HL-60 (cell line): Measurements from ENCODE around the gene LRRC8C.

Source experiments
- DNase-seq, 2 experiments: peaks; one replicate each; pipeline ENCODE4 v3.0.0-alpha.2; 2010 to 2020; ENCODE audit warnings: low read depth in 1 of 2, low spot score in 1 of 2
- H3K27ac ChIP-seq: fragments of 250-450 bp; sonication (Bioruptor Pico); replicated peaks from 2 replicates; pipeline ENCODE4 v1.5.1; 2020; ENCODE audit warnings: mild to moderate bottlenecking, moderate library complexity
- H3K27me3 ChIP-seq: fragments of 250-450 bp; sonication (Bioruptor Pico); 2 replicates; pipeline ENCODE4 v1.5.1; 2021; ENCODE audit warnings: mild to moderate bottlenecking, moderate library complexity; ENCODE audit not compliant: insufficient read depth, poor library complexity, severe bottlenecking
- H3K4me3 ChIP-seq: replicated peaks from 2 replicates; pipeline ENCODE4 v1.5.1; 2011; ENCODE audit warnings: mild to moderate bottlenecking, control low read depth, low read length; ENCODE audit not compliant: insufficient read depth
- CTCF ChIP-seq: IDR thresholded peaks from one replicate; pipeline ENCODE4 v1.5.1; 2011; ENCODE audit warnings: low read length, control low read depth, inconsistent platforms; ENCODE audit not compliant: insufficient read depth
- GABPA ChIP-seq: IDR thresholded peaks from 2 replicates; pipeline ENCODE4 v1.6.1; 2012; ENCODE audit warnings: low read depth
- POLR2AphosphoS5 ChIP-seq: IDR thresholded peaks from 2 replicates; pipeline ENCODE4 v1.6.1; 2012; ENCODE audit warnings: low read depth
- REST ChIP-seq: IDR thresholded peaks from 2 replicates; pipeline ENCODE4 v1.6.1; 2012; ENCODE audit warnings: low read depth; ENCODE audit not compliant: insufficient replicate concordance
- SPI1 ChIP-seq: IDR thresholded peaks from 2 replicates; pipeline ENCODE4 v1.6.1; 2012; ENCODE audit warnings: low read depth, mild to moderate bottlenecking, borderline replicate concordance

LRRC8C gene

GRCh38 chr1:89698020-89698560, 65.2 kb downstream of the LRRC8C start:
- TF ChIP-seq GABPA (no peak), CTCF (no peak), POLR2AphosphoS5 (no peak), REST (no peak)
- Histone ChIP-seq H3K27ac (no peak overlapping the region), H3K4me3 (no peak overlapping the region), H3K27me3 (no peaks in the 10 kb centered on the region)
- no peak for DNase-seq

DNA sequence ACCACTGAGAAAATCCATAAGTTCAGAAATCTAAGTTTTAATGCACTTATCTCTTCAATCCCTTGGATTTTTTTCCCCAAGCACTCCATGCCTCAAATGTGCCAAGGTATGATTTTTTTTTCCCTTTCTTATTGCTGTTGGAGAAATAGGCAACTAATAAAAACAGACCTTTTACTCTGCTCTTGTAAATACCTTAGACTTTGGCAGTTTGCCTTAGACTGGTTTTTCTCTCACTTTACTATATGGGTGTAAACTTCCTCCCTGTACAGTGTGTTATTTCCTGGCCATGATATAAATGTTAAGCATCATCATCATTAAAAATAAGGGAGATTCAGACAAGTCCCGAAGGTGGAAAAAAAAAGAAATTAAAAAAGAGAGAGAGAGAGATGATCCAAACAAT, 65.7 kb downstream of the LRRC8C start:
- TF ChIP-seq REST (no peak), GABPA (no peak), POLR2AphosphoS5 (no peak), SPI1 (no peak), CTCF (no peak)
- H3K27me3 ChIP-seq: no peaks in the 10 kb centered on the region
- H3K27ac ChIP-seq: no peak overlapping the region

DNA sequence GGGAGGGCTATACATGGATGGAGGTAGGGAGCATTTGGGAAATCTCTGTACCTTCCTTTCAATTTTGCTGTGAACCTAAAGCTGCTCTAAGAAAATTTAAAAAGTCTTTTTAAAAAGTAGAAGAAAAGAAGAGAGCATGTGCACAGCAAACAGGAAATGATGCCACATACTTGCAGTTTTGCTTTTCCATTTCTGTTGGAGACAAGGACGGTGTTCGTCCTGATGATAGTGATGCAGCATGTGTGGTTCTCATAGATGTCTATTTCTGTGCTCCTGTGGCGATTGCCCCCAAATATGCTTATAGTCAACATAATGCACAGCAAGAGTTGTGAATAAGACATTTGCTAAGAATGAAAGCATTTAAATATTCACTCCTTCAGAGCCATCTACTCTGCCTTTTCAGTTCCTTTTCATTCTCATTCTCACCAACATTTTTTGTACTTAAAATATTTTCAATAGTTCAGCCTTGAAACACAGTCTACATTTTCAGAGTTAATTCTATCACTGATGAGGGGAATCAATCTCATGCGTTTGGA, 66.6 kb downstream of the LRRC8C start:
- no peak for DNase-seq
- TF ChIP-seq POLR2AphosphoS5 (no peak), CTCF (no peak), REST (no peak), GABPA (no peak), SPI1 (no peak)
- no peaks in the 10 kb centered on the region for H3K27me3 ChIP-seq
- no peak overlapping the region for H3K4me3 ChIP-seq
- no peak overlapping the region for H3K27ac ChIP-seq

More for the DNA sequence above, 65.7 kb downstream of the LRRC8C start:
- no peak overlapping the region for H3K4me3 ChIP-seq
- no peak for DNase-seq
